Neural progenitor cell (in vitro differentiated cells): ENCODE data around the gene ABL1. TPM values are rescaled to one million over a fixed set of nuclear protein-coding genes. Genes with fewer than 3 reads are reported as not detected.

Experiments used
- DNase-seq: peaks from one replicate; pipeline ENCODE4 v3.0.0-alpha.2; 2016; ENCODE audit warnings: low spot score
- H2AFZ ChIP-seq: fragments of 200-600 bp; sonication (generic); replicated peaks from 2 replicates; pipeline ENCODE4 v1.6.1; 2016; ENCODE audit warnings: antibody characterized with exemption
- H3F3A ChIP-seq: fragments of 200-600 bp; sonication (generic); 2 replicates; pipeline ENCODE4 v1.6.1; 2016; ENCODE audit warnings: antibody characterized with exemption, low read depth
- H3K27ac ChIP-seq: fragments of 200-600 bp; sonication (generic); 2 replicates; pipeline ENCODE4 v1.5.1; 2016; ENCODE audit warnings: mild to moderate bottlenecking
- H3K27me3 ChIP-seq: fragments of 200-600 bp; sonication (generic); 2 replicates; pipeline ENCODE4 v1.6.1; 2016; ENCODE audit warnings: mild to moderate bottlenecking, moderate library complexity
- H3K36me3 ChIP-seq: fragments of 200-600 bp; sonication (generic); 2 replicates; pipeline ENCODE4 v1.5.1; 2016
- H3K4me1 ChIP-seq: fragments of 200-600 bp; sonication (generic); 2 replicates; pipeline ENCODE4 v1.6.1; 2016; ENCODE audit warnings: mixed run types
- H3K4me2 ChIP-seq: fragments of 200-600 bp; sonication (generic); 2 replicates; pipeline ENCODE4 v1.6.1; 2016
- H3K4me3 ChIP-seq: fragments of 200-600 bp; sonication (generic); 2 replicates; pipeline ENCODE4 v1.5.1; 2016
- H3K79me2 ChIP-seq: fragments of 200-600 bp; sonication (generic); 2 replicates; pipeline ENCODE4 v1.6.1; 2016; ENCODE audit warnings: low read depth
- H3K9ac ChIP-seq: fragments of 200-600 bp; sonication (generic); 2 replicates; pipeline ENCODE4 v1.6.1; 2016
- H3K9me3 ChIP-seq: fragments of 200-600 bp; sonication (generic); 2 replicates; pipeline ENCODE4 v1.5.1; 2016; ENCODE audit warnings: low read depth
- H4K20me1 ChIP-seq: fragments of 200-600 bp; sonication (generic); 2 replicates; pipeline ENCODE4 v1.6.1; 2016; ENCODE audit warnings: low read depth
- H3K27ac Mint-ChIP-seq: 3 replicates; pipeline ENCODE4 v1.8.0; 2021; ENCODE audit warnings: mixed read lengths
- H3K27me3 Mint-ChIP-seq: 2 replicates; pipeline ENCODE4 v1.8.0; 2022; ENCODE audit warnings: low read depth, mild to moderate bottlenecking, inconsistent platforms, moderate library complexity, mixed read lengths; ENCODE audit not compliant: insufficient read depth
- H3K36me3 Mint-ChIP-seq: 3 replicates; pipeline ENCODE4 v1.8.0; 2021; ENCODE audit warnings: mixed read lengths
- H3K4me1 Mint-ChIP-seq: 3 replicates; pipeline ENCODE4 v1.8.0; 2021; ENCODE audit warnings: mixed read lengths
- H3K4me3 Mint-ChIP-seq: 3 replicates; pipeline ENCODE4 v1.8.0; 2021; ENCODE audit warnings: mild to moderate bottlenecking, moderate library complexity, mixed read lengths
- H3K9me3 Mint-ChIP-seq: 3 replicates; pipeline ENCODE4 v1.8.0; 2020; ENCODE audit warnings: mixed read lengths
- CTCF ChIP-seq: fragments of 200-600 bp; sonication (generic); IDR thresholded peaks from 2 replicates; pipeline ENCODE4 v1.5.1; 2017; ENCODE audit warnings: antibody characterized with exemption, mild to moderate bottlenecking
- EZH2 ChIP-seq: fragments of 200-600 bp; sonication (generic); IDR thresholded peaks from 2 replicates; pipeline ENCODE4 v1.6.1; 2017; ENCODE audit warnings: antibody characterized with exemption, mild to moderate bottlenecking, moderate library complexity
- EZH2phosphoT487 ChIP-seq: fragments of 200-600 bp; sonication (generic); IDR thresholded peaks from 2 replicates; pipeline ENCODE4 v1.6.1; 2017; ENCODE audit warnings: antibody characterized with exemption
- total RNA-seq: library from RNA; depleted of rRNA; stranded (reverse); fragments of >200 nt; gene quantifications from 2 replicates; pipeline ENCODE4 v1.2.3, GENCODE V29; 2015; ENCODE audit warnings: low replicate concordance

ABL1 gene
- total RNA-seq, 1 donor from 2014 or later, result 38.4 TPM

- no peak overlapping the region for H3K27ac Mint-ChIP-seq
- DNase-seq, result no peak
- H3K36me3 Mint-ChIP-seq, result peaks cover 2% of the 10 kb centered on the region
- Histone ChIP-seq H3K36me3 (no peaks in the 10 kb centered on the region), H3K27me3 (no peaks in the 10 kb centered on the region), H3K4me2 (no peak overlapping the region), H3K27ac (peak overlapping the region; percentile 1), H3K9me3 (no peaks in the 10 kb centered on the region), H4K20me1 (peaks cover 100% of the 10 kb centered on the region), H3F3A (peaks cover 24% of the 10 kb centered on the region), H2AFZ (no peak overlapping the region), H3K79me2 (peaks cover 100% of the 10 kb centered on the region), H3K9ac (no peak overlapping the region), H3K4me1 (peaks cover 56% of the 10 kb centered on the region), H3K4me3 (no peak overlapping the region)
- TF ChIP-seq EZH2, result no peak
- no peaks in the 10 kb centered on the region for H3K9me3 Mint-ChIP-seq
- no peak overlapping the region for H3K4me3 Mint-ChIP-seq
- no peaks in the 10 kb centered on the region for H3K27me3 Mint-ChIP-seq
- H3K4me1 Mint-ChIP-seq, result peaks cover 81% of the 10 kb centered on the region
These were observed 8.2 kb downstream of the ABL1 start for GRCh38 chr9:130843049-130843908.

- Histone ChIP-seq H2AFZ (no peak overlapping the region), H3K79me2 (peaks cover 100% of the 10 kb centered on the region), H3K36me3 (no peaks in the 10 kb centered on the region), H3K27ac (no peak overlapping the region), H4K20me1 (peaks cover 100% of the 10 kb centered on the region), H3K9me3 (no peaks in the 10 kb centered on the region), H3K4me1 (peaks cover 48% of the 10 kb centered on the region), H3K27me3 (no peaks in the 10 kb centered on the region), H3K4me3 (no peak overlapping the region), H3K9ac (no peak overlapping the region), H3F3A (peaks cover 24% of the 10 kb centered on the region), H3K4me2 (no peak overlapping the region)
- no peak for DNase-seq
- H3K27me3 Mint-ChIP-seq, result no peaks in the 10 kb centered on the region
- H3K36me3 Mint-ChIP-seq, result peaks cover 2% of the 10 kb centered on the region
- H3K4me3 Mint-ChIP-seq, result no peak overlapping the region
- peaks cover 73% of the 10 kb centered on the region for H3K4me1 Mint-ChIP-seq
- no peak overlapping the region for H3K27ac Mint-ChIP-seq
- TF ChIP-seq EZH2 (no peak), CTCF (no peak), EZH2phosphoT487 (no peak)
- no peaks in the 10 kb centered on the region for H3K9me3 Mint-ChIP-seq
These were observed 9.0 kb downstream of the ABL1 start for GRCh38 chr9:130844044-130844451.

GRCh38 chr9:130845254-130845653 lies 10.2 kb downstream of the ABL1 start:
- Histone ChIP-seq H3K27me3 (no peaks in the 10 kb centered on the region), H4K20me1 (peaks cover 100% of the 10 kb centered on the region), H3K4me3 (no peak overlapping the region), H3K36me3 (no peaks in the 10 kb centered on the region), H3K4me1 (peaks cover 38% of the 10 kb centered on the region), H3F3A (peaks cover 24% of the 10 kb centered on the region), H3K27ac (peak overlapping the region; percentile 33), H3K4me2 (no peak overlapping the region), H3K79me2 (peaks cover 100% of the 10 kb centered on the region), H2AFZ (no peak overlapping the region), H3K9me3 (no peaks in the 10 kb centered on the region), H3K9ac (no peak overlapping the region)
- no peak overlapping the region for H3K27ac Mint-ChIP-seq
- no peaks in the 10 kb centered on the region for H3K9me3 Mint-ChIP-seq
- peaks cover 4% of the 10 kb centered on the region for H3K36me3 Mint-ChIP-seq
- H3K4me3 Mint-ChIP-seq, result no peak overlapping the region
- H3K27me3 Mint-ChIP-seq, result no peaks in the 10 kb centered on the region
- no peak for DNase-seq
- H3K4me1 Mint-ChIP-seq, result peaks cover 63% of the 10 kb centered on the region
- TF ChIP-seq CTCF (no peak), EZH2phosphoT487 (no peak), EZH2 (no peak)

GRCh38 chr9:130845901-130846481 lies 10.9 kb downstream of the ABL1 start:
- H3K4me2 ChIP-seq, result no peak overlapping the region
- Mint-ChIP-seq H3K36me3 (peaks cover 4% of the 10 kb centered on the region), H3K4me1 (peaks cover 58% of the 10 kb centered on the region), H3K4me3 (peak overlapping the region; percentile 31), H3K9me3 (no peaks in the 10 kb centered on the region), H3K27ac (peak overlapping the region; percentile 81), H3K27me3 (no peaks in the 10 kb centered on the region)
- no peak overlapping the region for H3K9ac ChIP-seq
- peaks cover 94% of the 10 kb centered on the region for H4K20me1 ChIP-seq
- peaks cover 24% of the 10 kb centered on the region for H3F3A ChIP-seq
- H2AFZ ChIP-seq, result no peak overlapping the region
- H3K27me3 ChIP-seq, result no peaks in the 10 kb centered on the region
- H3K27ac ChIP-seq, result peak overlapping the region; percentile 33
- H3K4me3 ChIP-seq, result no peak overlapping the region
- TF ChIP-seq EZH2phosphoT487, result no peak
- no peak for TF ChIP-seq EZH2
- TF ChIP-seq CTCF, result no peak
- DNase-seq, result peak; percentile 38
- H3K4me1 ChIP-seq, result peaks cover 38% of the 10 kb centered on the region
- peaks cover 100% of the 10 kb centered on the region for H3K79me2 ChIP-seq
- H3K9me3 ChIP-seq, result no peaks in the 10 kb centered on the region
- no peaks in the 10 kb centered on the region for H3K36me3 ChIP-seq
